HG02943 (cell line): ENCODE data around the gene MYT1.
"Not testable (repeated sequence)": the region's sequence is repeated elsewhere in the genome, so short reads cannot be mapped to it uniquely, and the experiment has no call there.

Experiments used
- ATAC-seq: cut with Tn5 transposase; IDR thresholded peaks from one replicate; pipeline ENCODE4 v1.9.1; 2021; ENCODE audit warnings: mild to moderate bottlenecking, low read depth, moderate library complexity; ENCODE audit not compliant: unreplicated experiment

The MYT1 gene

DNA sequence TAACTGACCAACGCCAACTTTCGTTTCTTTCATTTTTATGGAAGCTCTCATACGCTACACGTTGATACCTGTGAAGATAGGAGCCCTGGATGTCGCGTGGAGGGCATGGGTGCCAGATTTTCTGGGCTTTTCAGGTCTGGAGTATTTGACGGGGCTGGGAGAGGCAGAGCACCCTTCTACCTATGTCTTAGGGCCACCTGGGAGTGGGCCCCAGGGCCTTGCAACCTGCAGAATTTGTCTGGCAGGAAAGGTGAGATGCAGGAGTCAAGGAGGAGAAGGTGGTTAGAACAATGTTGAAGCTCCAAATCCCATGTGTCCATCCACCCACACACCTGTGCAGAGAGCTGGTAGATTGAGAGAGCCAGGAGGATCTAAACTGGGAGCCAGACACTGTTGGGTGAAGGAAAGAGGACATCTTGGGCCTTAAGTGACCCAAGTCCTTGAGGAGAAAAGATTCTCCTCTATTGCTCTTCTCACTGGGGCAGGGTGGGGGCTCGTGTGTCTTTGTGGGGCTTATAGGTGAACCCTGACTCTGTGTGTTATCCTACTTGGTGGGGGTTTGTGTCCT is 63.9 kb downstream of the MYT1 start:
- no peak for ATAC-seq

- ATAC-seq: no peak
Observed at GRCh38 chr20:64228751-64229506, 64.7 kb downstream of the MYT1 start.

DNA sequence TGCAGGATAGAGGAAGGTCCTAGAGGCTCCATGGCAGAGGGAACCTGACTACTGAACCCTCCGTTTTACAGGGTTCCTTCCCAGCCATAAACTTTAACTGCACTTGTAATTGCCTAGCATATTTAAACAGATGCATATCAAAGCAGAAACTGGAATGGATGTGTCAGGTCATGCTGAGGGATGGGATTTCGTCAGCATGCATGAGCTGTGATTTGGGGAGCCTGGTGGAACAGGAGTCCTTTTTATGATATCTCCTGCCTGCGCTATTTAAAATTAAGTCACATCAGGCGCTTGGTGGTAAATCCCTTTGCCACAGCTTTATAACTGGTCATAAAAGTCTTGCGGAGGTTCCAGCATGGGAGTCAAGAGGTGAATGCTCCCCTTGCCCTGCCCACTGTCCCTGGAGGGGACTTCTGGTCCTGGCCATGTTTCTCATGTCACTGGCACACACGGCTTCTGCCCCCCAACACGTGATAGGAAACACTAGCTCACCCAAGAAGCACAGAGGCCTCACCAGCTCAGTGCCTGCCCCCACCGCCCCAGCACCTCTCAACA is 65.3 kb downstream of the MYT1 start:
- ATAC-seq: no peak

DNA sequence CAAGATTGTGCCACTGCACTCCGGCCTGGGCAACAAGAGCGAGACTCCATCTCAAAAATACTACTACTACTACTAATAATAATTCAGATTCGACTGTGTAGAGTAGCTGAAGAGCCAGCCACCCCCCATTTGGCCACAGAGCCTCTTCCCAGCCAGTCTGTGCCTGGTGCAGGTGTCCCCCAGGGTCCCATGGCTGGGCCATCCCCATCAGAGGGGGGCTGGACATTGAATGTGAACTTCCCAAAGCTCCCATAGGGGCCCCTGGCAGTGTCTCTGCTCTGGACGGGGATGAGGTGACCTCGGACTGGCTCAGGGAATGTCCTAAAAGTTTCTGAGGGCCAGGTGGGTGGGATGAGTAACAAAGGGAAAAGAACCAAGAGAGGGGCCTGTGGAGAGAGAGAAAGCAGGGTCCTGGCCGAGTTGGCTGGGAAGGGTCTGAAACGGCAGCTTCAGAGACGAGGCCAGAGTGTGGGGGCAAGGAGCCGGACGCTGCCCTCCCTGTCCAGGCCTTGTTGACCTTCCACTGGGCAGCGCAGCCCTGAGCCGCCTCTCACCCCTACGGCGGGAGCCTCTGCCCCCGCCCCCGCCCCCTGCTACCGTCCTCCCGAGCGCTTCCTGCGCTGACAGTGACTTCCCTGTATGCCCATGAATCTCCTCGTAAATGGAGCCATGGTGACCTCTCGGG is 66.4 kb downstream of the MYT1 start:
- no peak for ATAC-seq

DNA sequence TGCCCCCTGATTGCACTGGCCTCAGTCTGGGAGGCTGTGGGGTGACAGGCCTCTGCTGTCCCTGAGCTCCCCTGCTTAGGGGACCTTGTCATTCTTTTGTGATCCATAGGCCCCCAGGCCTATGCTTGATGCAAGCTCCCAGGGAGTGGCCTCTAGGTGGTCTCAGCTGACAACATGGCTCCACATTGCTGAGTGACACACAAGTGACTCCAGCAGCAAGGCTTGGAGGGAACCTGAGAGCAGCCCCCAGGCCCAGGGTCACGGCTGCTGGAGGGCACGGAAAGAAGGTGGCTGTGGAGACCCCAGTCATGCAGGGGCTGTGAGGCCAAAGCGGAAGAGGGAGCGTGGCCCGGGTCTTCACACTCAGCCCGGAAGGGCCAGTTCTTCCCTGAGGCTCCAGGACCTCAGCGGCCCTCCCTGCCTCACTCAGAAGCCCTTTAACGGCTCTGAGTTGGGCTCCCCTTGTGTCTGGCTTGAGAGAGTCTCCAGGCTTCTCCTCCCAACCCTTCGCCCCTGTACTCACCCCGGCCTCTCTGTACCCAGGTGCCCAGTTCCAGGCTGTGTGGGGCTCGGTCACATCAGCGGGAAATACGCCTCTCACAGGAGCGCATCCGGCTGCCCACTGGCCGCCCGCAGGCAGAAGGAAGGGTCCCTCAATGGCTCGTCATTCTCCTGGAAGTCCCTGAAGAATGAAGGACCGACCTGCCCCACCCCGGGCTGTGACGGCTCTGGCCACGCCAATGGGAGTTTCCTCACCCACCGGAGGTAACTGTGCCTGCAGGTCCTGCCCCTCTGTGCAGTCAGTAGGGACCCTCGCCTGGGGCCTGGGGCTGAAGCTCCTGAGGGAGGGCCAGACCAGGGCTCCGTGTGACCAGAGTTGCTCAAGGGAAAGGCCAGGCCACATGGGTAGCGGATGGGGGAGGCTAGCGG is 67.6 kb downstream of the MYT1 start:
- ATAC-seq: no peak

DNA sequence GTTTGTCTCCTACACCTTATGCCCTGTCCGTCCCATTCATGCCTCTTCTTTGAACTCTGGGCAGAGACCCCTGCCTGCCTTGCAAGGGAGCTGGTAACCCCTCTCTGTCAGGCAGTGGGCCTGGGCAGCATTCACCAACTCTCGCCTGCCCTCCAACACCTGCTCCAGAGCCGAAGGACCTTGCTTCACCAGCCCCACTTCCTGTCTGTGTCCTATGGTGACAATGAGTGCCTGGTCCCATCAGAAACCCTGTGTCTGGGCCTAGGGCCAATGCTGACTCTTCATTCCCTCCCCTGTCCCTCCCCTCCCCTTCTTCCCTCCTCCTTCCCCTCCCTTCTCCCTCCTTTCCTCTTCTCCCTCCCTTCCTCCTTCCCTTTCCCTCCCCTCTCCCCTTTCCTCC is 68.5 kb downstream of the MYT1 start:
- no peak for ATAC-seq

DNA sequence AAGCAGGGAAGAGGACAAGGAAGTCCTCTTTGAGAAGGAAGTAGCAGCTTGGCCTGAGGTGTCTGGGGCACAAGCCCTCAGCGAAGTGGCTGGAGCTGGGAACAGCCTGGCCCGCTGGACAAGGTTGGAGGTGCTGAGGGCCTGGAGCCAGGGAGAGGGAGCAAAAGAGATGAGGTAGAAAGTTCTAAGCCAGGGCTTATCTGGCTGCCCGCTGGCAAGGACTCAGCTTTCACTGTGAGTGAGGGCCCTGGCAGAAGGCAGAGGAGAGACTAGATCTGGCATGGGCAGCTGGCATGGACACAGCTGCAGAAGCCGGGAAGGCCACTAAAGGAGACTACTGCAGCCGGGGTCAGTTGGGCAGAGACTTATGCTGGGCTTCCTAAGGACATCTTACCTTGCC is 69.5 kb downstream of the MYT1 start:
- no peak for ATAC-seq

DNA sequence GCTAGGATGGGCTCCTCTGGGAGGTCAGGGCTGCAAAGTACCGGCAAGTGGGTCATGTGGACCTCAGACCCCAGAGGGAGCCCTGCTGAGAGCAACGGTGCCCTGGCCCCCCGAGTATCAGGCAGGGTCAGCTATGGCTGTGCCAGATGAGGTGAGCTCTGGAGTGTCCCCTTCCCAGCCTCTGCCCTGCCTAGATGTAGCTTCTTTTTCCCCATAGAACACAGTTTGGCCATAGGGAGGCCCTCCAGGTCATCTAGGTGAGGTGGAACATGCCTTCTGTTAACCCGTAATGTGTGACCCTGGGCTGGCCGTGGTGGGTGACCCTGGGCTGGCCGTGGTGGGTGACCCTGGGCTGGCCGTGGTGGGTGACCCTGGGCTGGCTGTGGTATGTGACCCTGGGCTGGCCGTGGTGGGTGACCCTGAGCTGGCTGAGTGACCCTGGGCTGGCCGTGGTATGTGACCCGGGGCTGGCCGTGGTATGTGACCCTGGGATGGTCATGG is 70.1 kb downstream of the MYT1 start:
- no peak for ATAC-seq

GRCh38 chr20:64234921-64235565 is 70.8 kb downstream of the MYT1 start:
- not testable (repeated sequence) for ATAC-seq

DNA sequence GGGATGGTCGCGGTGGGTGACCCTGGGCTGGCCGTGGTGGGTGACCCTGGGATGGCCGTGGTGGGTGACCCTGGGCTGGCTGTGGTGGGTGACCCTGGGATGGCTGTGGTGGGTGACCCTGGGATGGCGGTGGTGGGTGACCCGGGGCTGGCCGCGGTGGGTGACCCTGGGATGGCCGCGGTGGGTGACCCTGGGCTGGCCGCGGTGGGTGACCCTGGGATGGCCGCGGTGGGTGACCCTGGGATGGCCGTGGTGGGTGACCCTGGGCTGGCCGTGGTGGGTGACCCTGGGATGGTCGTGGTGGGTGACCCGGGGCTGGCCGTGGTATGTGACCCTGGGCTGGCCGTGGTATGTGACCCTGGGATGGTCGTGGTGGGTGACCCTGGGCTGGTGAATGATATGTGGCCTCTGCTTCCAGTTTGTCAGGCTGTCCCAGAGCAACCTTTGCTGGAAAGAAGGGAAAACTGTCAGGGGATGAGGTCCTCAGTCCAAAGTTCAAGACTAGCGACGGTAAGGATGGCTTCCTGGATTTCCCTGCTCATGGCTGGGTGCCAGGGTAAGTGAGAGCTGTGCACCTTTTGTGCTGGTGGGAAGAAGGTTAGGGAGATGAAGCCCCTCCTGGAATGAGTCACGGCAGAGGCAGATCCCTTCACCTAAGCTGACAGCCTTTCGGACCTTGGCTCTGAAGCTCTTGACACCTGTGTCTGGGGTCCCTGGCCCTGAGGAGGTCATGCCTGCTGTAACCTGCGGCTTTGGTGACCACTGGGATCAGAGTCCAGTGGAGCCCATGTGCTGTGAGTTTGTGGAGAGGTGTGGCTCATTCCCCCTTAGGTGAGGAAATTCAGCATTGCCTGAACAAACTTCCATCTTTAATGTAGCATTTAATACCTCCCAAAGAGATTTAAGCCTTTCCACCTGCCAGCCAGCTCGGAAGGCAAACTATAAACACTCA is 72.2 kb downstream of the MYT1 start:
- no peak for ATAC-seq

DNA sequence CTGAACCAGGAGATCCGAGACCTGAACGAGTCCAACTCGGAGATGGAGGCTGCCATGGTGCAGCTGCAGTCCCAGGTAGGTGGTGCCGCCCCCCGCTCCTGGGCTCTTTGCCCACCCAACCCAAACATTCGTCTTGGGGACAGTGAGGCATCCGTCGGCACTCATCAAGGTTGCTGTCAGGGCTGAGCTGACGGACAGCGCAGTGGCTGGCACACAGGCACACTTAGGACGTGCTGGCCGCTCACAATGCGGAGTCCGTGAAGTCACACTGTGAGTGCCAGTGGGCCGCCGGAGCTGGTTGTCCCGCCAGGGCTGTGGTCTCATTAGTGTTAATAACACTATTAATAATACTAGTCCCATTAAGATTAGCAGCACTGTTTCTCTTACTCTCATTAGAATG is 73.1 kb downstream of the MYT1 start:
- ATAC-seq: no peak

GRCh38 chr20:64238115-64238825 is 74.0 kb downstream of the MYT1 start:
- no peak for ATAC-seq

- no peak for ATAC-seq
Observed at GRCh38 chr20:64238851-64239387, 74.7 kb downstream of the MYT1 start.

- no peak for ATAC-seq
Observed at GRCh38 chr20:64239449-64240242, 75.4 kb downstream of the MYT1 start.

- ATAC-seq: no peak
Observed at GRCh38 chr20:64240243-64241015, 76.2 kb downstream of the MYT1 start.

DNA sequence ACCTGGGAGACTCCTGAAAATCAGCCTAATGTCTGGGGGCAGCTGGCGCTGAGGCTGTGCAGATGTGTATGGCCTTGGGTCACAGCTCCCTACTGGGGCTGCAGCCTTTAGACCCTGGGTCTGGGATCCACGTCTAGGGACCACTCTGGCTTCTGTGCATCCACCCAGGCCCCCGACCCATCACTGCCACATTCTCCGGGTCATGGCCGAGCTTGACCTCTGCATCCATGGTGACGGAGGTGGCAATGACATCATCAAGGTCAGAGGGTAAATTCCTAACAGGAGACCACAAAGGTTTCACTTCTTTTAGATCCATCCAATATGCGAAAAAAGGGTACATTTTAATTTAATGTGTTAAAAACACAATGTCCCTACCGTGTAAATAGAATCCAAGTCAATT is 76.8 kb downstream of the MYT1 start:
- ATAC-seq: no peak
